Lower leg skin (tissue), 3 donors: ENCODE data around the gene KIF5C.

Source experiments
- CTCF ChIP-seq, 3 donors: fragments of 450-650 bp; IDR thresholded peaks; one replicate each; pipeline ENCODE4 v1.5.1; 2016; ENCODE audit warnings: antibody characterized with exemption in 3 of 3, mild to moderate bottlenecking in 3 of 3, moderate library complexity in 2 of 3
- POLR2A ChIP-seq, 2 donors: fragments of 450-650 bp; IDR thresholded peaks; one replicate each; pipeline ENCODE4 v1.6.1; 2016 to 2017; ENCODE audit warnings: antibody characterized with exemption in 2 of 2, mild to moderate bottlenecking in 1 of 2, moderate library complexity in 1 of 2

DNA sequence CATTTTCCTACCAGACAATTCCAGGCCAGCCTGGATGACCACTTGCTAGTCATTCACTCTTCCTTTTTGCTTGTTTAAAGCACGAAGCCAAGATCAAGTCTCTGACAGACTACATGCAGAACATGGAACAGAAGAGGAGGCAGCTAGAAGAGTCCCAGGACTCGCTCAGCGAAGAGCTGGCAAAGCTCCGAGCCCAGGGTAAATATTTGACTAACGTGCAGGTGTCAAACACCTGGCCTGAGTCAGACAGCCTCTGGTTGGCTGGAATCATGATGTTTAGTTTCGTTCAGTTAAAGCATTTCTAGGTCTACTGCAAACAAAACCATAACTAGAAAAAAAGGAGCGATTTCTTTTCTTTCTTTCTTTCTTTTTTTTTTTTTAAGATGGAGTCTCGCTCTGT, 119.3 kb downstream of the KIF5C start:
- TF ChIP-seq CTCF (IDR thresholded peaks at IDR 0.05) (no peak), POLR2A (IDR thresholded peaks at IDR 0.05) (no peak)
